Activated naive CD8-positive, alpha-beta T cell treated with anti-CD3 and anti-CD28 coated beads, Interleukin-2, amount 10 ng/mL, durations not matched to agents 7 days and 5 days (primary cell): ENCODE results near the gene SLIT3. TPM values are rescaled to one million over a fixed set of nuclear protein-coding genes. Genes with fewer than 3 reads are reported as not detected.

ENCODE experiments used
- ATAC-seq: fragments of 150-1000 bp; cut with Tn5 transposase; one replicate; pipeline ENCODE4 v1.10.0; 2021; ENCODE audit warnings: low read depth, moderate library complexity
- POLR2A ChIA-PET: fragments of 350-600 bp; sonication (Branson Sonifier 250); formaldehyde crosslinking; loops from one replicate; lab custom pipeline; 2021; ENCODE audit warnings: antibody characterized with exemption; lab: Charles Lee
- DNase-seq: peaks from one replicate; pipeline ENCODE4 v3.0.0; 2021
- H3K27ac Mint-ChIP-seq: one replicate; pipeline ENCODE4 v1.8.0; 2022; ENCODE audit warnings: mild to moderate bottlenecking, mixed read lengths
- H3K27me3 Mint-ChIP-seq: one replicate; pipeline ENCODE4 v1.8.0; 2022; ENCODE audit warnings: mild to moderate bottlenecking, moderate library complexity, mixed read lengths
- H3K36me3 Mint-ChIP-seq: one replicate; pipeline ENCODE4 v1.8.0; 2021; ENCODE audit warnings: mild to moderate bottlenecking, mixed read lengths
- H3K4me1 Mint-ChIP-seq: one replicate; pipeline ENCODE4 v1.8.0; 2021; ENCODE audit warnings: mixed read lengths
- H3K4me3 Mint-ChIP-seq: one replicate; pipeline ENCODE4 v1.8.0; 2022; ENCODE audit warnings: mild to moderate bottlenecking, moderate library complexity, mixed read lengths
- H3K9me3 Mint-ChIP-seq: one replicate; pipeline ENCODE4 v1.8.0; 2021; ENCODE audit warnings: mixed read lengths
- total RNA-seq, 2 experiments: library from RNA; stranded (reverse); gene quantifications; one replicate each; pipeline ENCODE4 v1.2.3, GENCODE V29; 2021

SLIT3 gene
- total RNA-seq, 2 experiments from 2014 or later, result not detected

DNA sequence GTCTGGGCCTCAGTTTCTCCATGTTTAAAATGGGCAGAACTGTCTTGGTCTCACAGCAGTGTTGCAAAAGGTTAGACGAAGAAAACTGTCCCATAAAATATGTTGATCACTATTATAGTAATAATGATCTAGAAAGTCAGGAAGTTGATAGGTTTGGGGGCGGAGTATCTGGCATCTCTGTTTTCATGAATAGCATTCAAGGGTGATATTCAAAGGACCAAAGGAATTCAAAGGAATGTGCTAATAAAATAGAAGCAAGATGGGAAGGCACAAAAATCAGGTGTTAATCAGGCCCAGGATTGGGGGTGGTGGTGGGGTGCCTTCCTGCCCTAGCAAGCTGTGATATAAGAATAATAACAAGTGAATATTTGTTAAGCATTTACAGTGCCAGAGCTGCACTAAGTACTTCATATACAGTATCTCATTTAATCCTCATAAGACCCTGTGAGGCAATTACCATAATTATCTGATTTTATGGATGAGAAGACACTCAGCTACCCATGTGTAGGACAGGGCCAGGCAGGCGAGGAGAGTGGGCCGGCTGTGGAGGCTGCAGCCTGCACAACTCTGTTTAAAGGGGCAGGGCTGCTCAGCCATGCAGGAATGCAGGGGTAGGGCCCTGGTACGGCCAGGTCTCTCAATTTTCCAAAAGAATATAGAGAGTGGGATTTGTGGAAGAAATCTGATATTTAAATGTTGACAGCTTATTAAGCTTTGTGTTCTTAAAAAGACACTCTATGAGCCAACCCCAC is 579.8 kb downstream of the SLIT3 start:
- Mint-ChIP-seq H3K36me3 (no peaks in the 10 kb centered on the region), H3K4me3 (no peak overlapping the region), H3K27me3 (peaks cover 4% of the 10 kb centered on the region), H3K27ac (no peak overlapping the region), H3K9me3 (peaks cover 5% of the 10 kb centered on the region), H3K4me1 (no peaks in the 10 kb centered on the region)
- DNase-seq, result no peak
- ATAC-seq, result no peak
- POLR2A ChIA-PET, result no interaction called here

DNA sequence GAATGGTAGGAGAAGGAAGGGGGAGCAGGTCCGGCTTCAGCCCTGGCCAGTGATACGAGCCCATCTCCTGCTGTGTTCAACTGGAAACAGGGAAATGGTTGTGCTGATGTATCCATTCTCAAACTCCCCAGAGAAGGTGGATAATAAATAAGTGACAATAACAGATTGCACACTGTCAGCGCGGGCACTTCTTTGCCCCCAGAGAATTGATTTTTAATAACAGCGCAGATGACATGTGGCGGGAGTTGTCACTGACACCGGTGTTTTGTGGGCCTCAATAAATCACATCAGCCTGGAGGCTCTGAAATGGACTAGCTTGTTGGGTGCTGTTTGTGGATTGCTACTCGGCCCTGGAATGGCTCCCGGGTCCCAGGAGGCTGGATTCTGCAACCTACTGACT is 580.4 kb downstream of the SLIT3 start:
- H3K4me1 Mint-ChIP-seq, result no peaks in the 10 kb centered on the region
- DNase-seq (no peak), ATAC-seq (no peak)
- H3K9me3 Mint-ChIP-seq, result peaks cover under 1% of the 10 kb centered on the region
- peaks cover 4% of the 10 kb centered on the region for H3K27me3 Mint-ChIP-seq
- no peak overlapping the region for H3K4me3 Mint-ChIP-seq
- POLR2A ChIA-PET, result no interaction called here
- H3K36me3 Mint-ChIP-seq, result no peaks in the 10 kb centered on the region
- H3K27ac Mint-ChIP-seq, result no peak overlapping the region

GRCh38 chr5:168714046-168714445 is 586.9 kb downstream of the SLIT3 start:
- Mint-ChIP-seq H3K4me1 (no peaks in the 10 kb centered on the region), H3K4me3 (no peak overlapping the region), H3K27ac (no peak overlapping the region), H3K27me3 (peaks cover 2% of the 10 kb centered on the region), H3K9me3 (no peaks in the 10 kb centered on the region), H3K36me3 (no peaks in the 10 kb centered on the region)
- POLR2A ChIA-PET, result no interaction called here
- ATAC-seq, result no peak
- DNase-seq, result no peak

DNA sequence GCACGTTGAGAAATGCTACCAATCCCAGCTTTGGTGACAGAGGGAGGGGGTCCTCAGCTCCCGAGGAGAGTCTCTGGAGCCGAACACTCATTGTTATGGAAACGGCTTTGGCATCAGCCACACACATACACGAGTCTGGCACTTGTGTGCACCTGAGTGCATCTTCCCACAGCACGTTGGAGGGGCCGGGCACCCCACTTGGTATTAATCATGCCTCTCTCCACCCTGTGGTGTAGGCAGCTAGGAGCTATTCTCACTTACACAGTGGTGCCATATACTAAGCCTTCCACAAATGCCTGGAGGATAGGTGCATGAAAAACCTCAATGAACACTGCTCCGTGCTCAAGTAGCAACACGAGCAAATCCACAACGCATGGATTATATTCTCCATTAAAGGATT is 587.9 kb downstream of the SLIT3 start:
- Mint-ChIP-seq H3K27me3 (no peaks in the 10 kb centered on the region), H3K9me3 (no peaks in the 10 kb centered on the region), H3K27ac (no peak overlapping the region), H3K4me1 (no peaks in the 10 kb centered on the region), H3K4me3 (no peak overlapping the region), H3K36me3 (no peaks in the 10 kb centered on the region)
- DNase-seq (no peak), ATAC-seq (no peak)
- POLR2A ChIA-PET, result no interaction called here

GRCh38 chr5:168712280-168712924 is 588.5 kb downstream of the SLIT3 start:
- ATAC-seq (no peak), DNase-seq (no peak)
- Mint-ChIP-seq H3K4me1 (no peaks in the 10 kb centered on the region), H3K36me3 (no peaks in the 10 kb centered on the region), H3K9me3 (no peaks in the 10 kb centered on the region), H3K27me3 (no peaks in the 10 kb centered on the region), H3K27ac (no peak overlapping the region), H3K4me3 (no peak overlapping the region)
- POLR2A ChIA-PET, result no interaction called here

- Mint-ChIP-seq H3K27ac (no peak overlapping the region), H3K4me3 (no peak overlapping the region), H3K36me3 (no peaks in the 10 kb centered on the region), H3K9me3 (no peaks in the 10 kb centered on the region), H3K4me1 (no peaks in the 10 kb centered on the region), H3K27me3 (no peaks in the 10 kb centered on the region)
- DNase-seq (no peak), ATAC-seq (no peak)
- POLR2A ChIA-PET, result no interaction called here
Measured at GRCh38 chr5:168710706-168711105, 590.2 kb downstream of the SLIT3 start.

DNA sequence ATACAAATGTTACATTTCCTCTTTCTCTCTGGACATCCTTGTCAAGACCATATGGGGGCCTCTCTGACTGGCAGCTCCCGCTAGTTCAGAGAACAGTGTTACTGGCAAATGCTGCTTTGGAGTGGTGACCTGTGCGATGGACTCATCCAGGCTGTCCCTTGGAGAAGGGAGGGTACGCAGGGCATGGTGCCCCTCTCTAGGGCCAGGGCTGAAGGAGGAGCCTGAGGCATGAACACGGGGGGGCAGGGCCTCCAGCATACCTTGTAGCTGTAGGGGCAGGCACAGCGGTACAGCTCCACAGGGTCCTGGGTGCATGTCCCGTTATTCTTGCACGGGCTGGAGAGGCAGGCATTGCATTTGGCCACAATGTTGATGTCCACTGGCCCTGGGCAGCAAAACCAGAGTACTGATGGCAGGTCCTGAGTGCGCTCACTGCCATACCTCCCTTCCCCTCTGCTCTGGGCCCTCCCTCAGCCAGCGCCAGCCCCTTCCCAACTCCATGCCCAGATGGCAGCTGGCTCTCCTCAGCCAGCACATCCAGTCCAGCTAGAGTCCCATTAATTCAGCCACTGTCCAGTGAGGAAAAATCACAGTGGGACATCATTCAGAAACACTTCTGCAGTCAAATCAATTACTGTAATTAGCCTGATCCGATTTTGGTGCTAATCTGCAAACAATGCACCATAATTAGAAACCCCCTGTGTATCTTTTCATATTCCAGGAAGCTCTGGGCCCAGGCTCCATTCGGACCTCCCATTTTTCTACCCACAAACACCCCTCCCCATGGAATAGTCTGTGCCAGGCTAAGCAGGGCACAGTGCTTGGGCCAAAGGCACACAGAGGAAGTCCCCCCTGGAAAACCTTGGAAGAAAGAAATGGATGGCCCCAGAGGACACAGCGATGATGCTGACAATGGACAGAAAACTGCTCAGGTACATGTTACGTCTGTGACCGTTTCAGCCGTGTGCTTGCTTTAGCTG is 592.9 kb downstream of the SLIT3 start:
- Mint-ChIP-seq H3K27me3 (peaks cover 7% of the 10 kb centered on the region), H3K4me1 (no peaks in the 10 kb centered on the region), H3K4me3 (no peak overlapping the region), H3K9me3 (no peaks in the 10 kb centered on the region), H3K36me3 (no peaks in the 10 kb centered on the region), H3K27ac (no peak overlapping the region)
- POLR2A ChIA-PET, result no interaction called here
- no peak for ATAC-seq
- no peak for DNase-seq

DNA sequence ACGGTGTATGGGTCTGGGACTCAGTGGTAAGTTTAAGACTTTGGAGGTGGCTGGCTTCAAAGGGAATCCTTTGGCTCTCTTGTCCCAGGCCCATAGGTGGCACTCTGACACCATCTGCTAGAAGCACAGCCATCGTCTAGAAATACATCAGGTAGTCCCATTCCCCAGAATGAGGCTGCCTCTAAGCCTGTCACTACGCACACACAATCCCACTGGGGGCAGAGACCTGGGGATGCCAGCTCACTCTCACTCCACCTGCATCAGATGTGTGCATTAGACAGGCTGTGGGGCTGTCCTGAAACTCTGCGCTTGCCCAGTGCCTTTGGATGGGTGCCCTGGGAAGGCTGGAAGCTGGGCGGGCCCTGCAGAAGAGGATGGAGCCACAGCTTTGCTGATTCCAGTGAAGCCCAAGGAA is 594.3 kb downstream of the SLIT3 start:
- Mint-ChIP-seq H3K27ac (no peak overlapping the region), H3K9me3 (no peaks in the 10 kb centered on the region), H3K36me3 (no peaks in the 10 kb centered on the region), H3K27me3 (peaks cover 7% of the 10 kb centered on the region), H3K4me3 (no peak overlapping the region), H3K4me1 (no peaks in the 10 kb centered on the region)
- ATAC-seq (no peak), DNase-seq (no peak)
- POLR2A ChIA-PET, result no interaction called here

- DNase-seq (no peak), ATAC-seq (no peak)
- Mint-ChIP-seq H3K27ac (no peak overlapping the region), H3K36me3 (no peaks in the 10 kb centered on the region), H3K27me3 (peaks cover 7% of the 10 kb centered on the region), H3K4me1 (no peaks in the 10 kb centered on the region), H3K9me3 (no peaks in the 10 kb centered on the region), H3K4me3 (no peak overlapping the region)
- POLR2A ChIA-PET, result no interaction called here
Measured at GRCh38 chr5:168705321-168705720, 595.6 kb downstream of the SLIT3 start.

DNA sequence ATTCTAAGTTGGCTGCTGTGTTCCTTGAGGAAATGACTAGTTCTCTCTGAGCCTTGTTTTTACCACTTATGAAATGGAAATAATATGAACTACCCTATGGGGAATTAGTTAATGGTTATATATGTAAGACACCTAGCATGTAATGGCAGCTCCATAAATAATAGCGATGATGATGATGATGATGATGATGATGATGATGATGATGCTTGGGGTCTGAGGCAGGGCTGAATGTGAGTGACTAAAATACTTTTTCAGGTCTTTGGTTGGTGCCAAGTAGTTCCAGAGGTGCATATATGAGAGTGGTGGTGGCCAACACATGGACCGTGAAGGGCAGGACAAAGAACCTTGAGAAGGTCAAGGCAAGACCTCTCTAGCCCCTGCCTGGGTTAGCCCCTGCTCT is 598.4 kb downstream of the SLIT3 start:
- Mint-ChIP-seq H3K4me3 (no peak overlapping the region), H3K4me1 (no peaks in the 10 kb centered on the region), H3K9me3 (no peaks in the 10 kb centered on the region), H3K36me3 (no peaks in the 10 kb centered on the region), H3K27me3 (peaks cover 7% of the 10 kb centered on the region), H3K27ac (no peak overlapping the region)
- POLR2A ChIA-PET, result no interaction called here
- ATAC-seq, result no peak
- no peak for DNase-seq

- no peak overlapping the region for H3K4me3 Mint-ChIP-seq
- no peaks in the 10 kb centered on the region for H3K9me3 Mint-ChIP-seq
- no peaks in the 10 kb centered on the region for H3K36me3 Mint-ChIP-seq
- DNase-seq (no peak), ATAC-seq (no peak)
- no peaks in the 10 kb centered on the region for H3K4me1 Mint-ChIP-seq
- POLR2A ChIA-PET, result no interaction called here
- no peak overlapping the region for H3K27ac Mint-ChIP-seq
- H3K27me3 Mint-ChIP-seq, result peaks cover 10% of the 10 kb centered on the region
Measured at GRCh38 chr5:168701641-168702040, 599.3 kb downstream of the SLIT3 start.

DNA sequence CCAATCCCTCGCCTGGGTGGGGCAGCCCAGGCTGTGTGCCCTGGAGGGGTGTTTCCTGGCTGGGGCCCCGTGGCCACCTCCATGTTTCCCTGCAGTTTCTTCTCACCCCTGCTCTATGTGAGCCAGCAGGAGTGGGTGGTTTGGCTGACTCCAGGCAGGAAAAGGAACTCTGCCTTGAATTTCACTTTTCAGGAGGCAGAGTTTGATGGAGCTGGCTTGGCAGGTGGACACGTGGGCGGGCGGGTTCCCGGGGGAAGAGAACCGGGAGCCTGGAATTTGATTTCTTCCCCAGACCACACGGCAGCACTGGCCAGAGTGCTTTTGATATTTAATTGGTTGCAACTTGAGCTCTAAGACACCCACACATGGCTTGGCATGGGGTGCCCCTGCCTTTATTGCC is 601.9 kb downstream of the SLIT3 start:
- no peak for DNase-seq
- ATAC-seq, result no peak
- H3K36me3 Mint-ChIP-seq, result no peaks in the 10 kb centered on the region
- POLR2A ChIA-PET, result no interaction called here
- H3K27ac Mint-ChIP-seq, result no peak overlapping the region
- H3K27me3 Mint-ChIP-seq, result peaks cover 5% of the 10 kb centered on the region
- H3K9me3 Mint-ChIP-seq, result no peaks in the 10 kb centered on the region
- H3K4me1 Mint-ChIP-seq, result no peaks in the 10 kb centered on the region
- no peak overlapping the region for H3K4me3 Mint-ChIP-seq

GRCh38 chr5:168697034-168697720 is 603.8 kb downstream of the SLIT3 start:
- H3K36me3 Mint-ChIP-seq, result no peaks in the 10 kb centered on the region
- H3K4me1 Mint-ChIP-seq, result no peaks in the 10 kb centered on the region
- H3K27me3 Mint-ChIP-seq, result peaks cover 5% of the 10 kb centered on the region
- no peak for ATAC-seq
- POLR2A ChIA-PET, result no interaction called here
- no peaks in the 10 kb centered on the region for H3K9me3 Mint-ChIP-seq
- no peak for DNase-seq
- H3K27ac Mint-ChIP-seq, result no peak overlapping the region
- no peak overlapping the region for H3K4me3 Mint-ChIP-seq
